Measurements from ENCODE around the gene CANX. TPM values are rescaled to one million over a fixed set of nuclear protein-coding genes. Genes with fewer than 3 reads are reported as not detected.

CANX gene
- total RNA-seq, 2 experiments from 2014 or later, result 431 to 444 TPM

- Mint-ChIP-seq H3K27ac (no peak overlapping the region), H3K9me3 (no peaks in the 10 kb centered on the region), H3K27me3 (no peaks in the 10 kb centered on the region), H3K4me1 (ENCODE audit: low read depth) (peaks cover 54% of the 10 kb centered on the region), H3K36me3 (ENCODE audit: low read depth) (peaks cover 23% of the 10 kb centered on the region), H3K4me3 (no peak overlapping the region)
- TF ChIP-seq CTCF (IDR thresholded peaks at IDR 0.05), result peak; percentile 99
- DNase-seq (peak; percentile 74), ATAC-seq (peak; percentile 60)
- intact Hi-C loops (cut with micrococcal nuclease), result loop anchor here (5.0 kb wide), 1 partner anchor 39 kb away; no protein-coding TSS in a partner anchor
- ChIA-PET POLR2A (interaction anchor here (0.6 to 1.2 kb wide), 4 partner anchors 8 to 43 kb away, joined by 3 to 5 read pairs (median 3); no protein-coding TSS in a partner anchor), CTCF (interaction anchor here (0.7 to 3.2 kb wide), 39 partner anchors 8 to 329 kb away, joined by 3 to 30 read pairs (median 4); partner anchors contain the start of genes HNRNPH1, LTC4S and MAML1)
Observed at GRCh38 chr5:179763215-179763945, 64.6 kb downstream of the CANX start.

GRCh38 chr5:179764056-179764455 lies 65.3 kb downstream of the CANX start:
- CTCF ChIA-PET, result interaction anchor here (0.9 to 3.2 kb wide), 15 partner anchors 8 to 142 kb away, joined by 3 to 30 read pairs (median 16); partner anchors contain the start of genes LTC4S and MAML1
- Mint-ChIP-seq H3K36me3 (ENCODE audit: low read depth) (peaks cover 22% of the 10 kb centered on the region), H3K4me1 (ENCODE audit: low read depth) (peaks cover 52% of the 10 kb centered on the region), H3K4me3 (no peak overlapping the region), H3K9me3 (no peaks in the 10 kb centered on the region), H3K27me3 (no peaks in the 10 kb centered on the region), H3K27ac (no peak overlapping the region)
- ATAC-seq, result no peak
- no peak for DNase-seq
- POLR2A ChIA-PET, result no interaction called here
- no peak for TF ChIP-seq CTCF (IDR thresholded peaks at IDR 0.05)
- intact Hi-C loops (cut with micrococcal nuclease), result loop anchor here (5.0 kb wide), 1 partner anchor 38 kb away; no protein-coding TSS in a partner anchor

GRCh38 chr5:179765400-179765799 lies 66.6 kb downstream of the CANX start:
- ChIA-PET CTCF (no interaction called here), POLR2A (no interaction called here)
- Mint-ChIP-seq H3K27ac (no peak overlapping the region), H3K9me3 (no peaks in the 10 kb centered on the region), H3K4me3 (no peak overlapping the region), H3K27me3 (no peaks in the 10 kb centered on the region), H3K4me1 (ENCODE audit: low read depth) (peaks cover 41% of the 10 kb centered on the region), H3K36me3 (ENCODE audit: low read depth) (peaks cover 28% of the 10 kb centered on the region)
- ATAC-seq (no peak), DNase-seq (no peak)
- TF ChIP-seq CTCF (IDR thresholded peaks at IDR 0.05), result no peak
- intact Hi-C loops (cut with micrococcal nuclease), result no loop called here

- DNase-seq, result no peak
- CTCF ChIA-PET, result interaction anchor here (0.7 to 1.1 kb wide), 2 partner anchors 17 to 36 kb away, joined by 3 read pairs; no protein-coding TSS in a partner anchor
- no peak for ATAC-seq
- Mint-ChIP-seq H3K4me1 (ENCODE audit: low read depth) (peaks cover 39% of the 10 kb centered on the region), H3K27ac (no peak overlapping the region), H3K9me3 (no peaks in the 10 kb centered on the region), H3K27me3 (no peaks in the 10 kb centered on the region), H3K36me3 (ENCODE audit: low read depth) (peaks cover 35% of the 10 kb centered on the region), H3K4me3 (no peak overlapping the region)
- POLR2A ChIA-PET, result interaction anchor here (0.9 kb wide), 1 partner anchor 36 kb away, joined by 3 read pairs; no protein-coding TSS in a partner anchor
- no peak for TF ChIP-seq CTCF (IDR thresholded peaks at IDR 0.05)
- intact Hi-C loops (cut with micrococcal nuclease), result no loop called here
Observed at GRCh38 chr5:179766021-179766725, 67.4 kb downstream of the CANX start.
